ENCODE measurements around the gene LYRM2.

The LYRM2 gene, protein sequence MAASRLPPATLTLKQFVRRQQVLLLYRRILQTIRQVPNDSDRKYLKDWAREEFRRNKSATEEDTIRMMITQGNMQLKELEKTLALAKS

DNA sequence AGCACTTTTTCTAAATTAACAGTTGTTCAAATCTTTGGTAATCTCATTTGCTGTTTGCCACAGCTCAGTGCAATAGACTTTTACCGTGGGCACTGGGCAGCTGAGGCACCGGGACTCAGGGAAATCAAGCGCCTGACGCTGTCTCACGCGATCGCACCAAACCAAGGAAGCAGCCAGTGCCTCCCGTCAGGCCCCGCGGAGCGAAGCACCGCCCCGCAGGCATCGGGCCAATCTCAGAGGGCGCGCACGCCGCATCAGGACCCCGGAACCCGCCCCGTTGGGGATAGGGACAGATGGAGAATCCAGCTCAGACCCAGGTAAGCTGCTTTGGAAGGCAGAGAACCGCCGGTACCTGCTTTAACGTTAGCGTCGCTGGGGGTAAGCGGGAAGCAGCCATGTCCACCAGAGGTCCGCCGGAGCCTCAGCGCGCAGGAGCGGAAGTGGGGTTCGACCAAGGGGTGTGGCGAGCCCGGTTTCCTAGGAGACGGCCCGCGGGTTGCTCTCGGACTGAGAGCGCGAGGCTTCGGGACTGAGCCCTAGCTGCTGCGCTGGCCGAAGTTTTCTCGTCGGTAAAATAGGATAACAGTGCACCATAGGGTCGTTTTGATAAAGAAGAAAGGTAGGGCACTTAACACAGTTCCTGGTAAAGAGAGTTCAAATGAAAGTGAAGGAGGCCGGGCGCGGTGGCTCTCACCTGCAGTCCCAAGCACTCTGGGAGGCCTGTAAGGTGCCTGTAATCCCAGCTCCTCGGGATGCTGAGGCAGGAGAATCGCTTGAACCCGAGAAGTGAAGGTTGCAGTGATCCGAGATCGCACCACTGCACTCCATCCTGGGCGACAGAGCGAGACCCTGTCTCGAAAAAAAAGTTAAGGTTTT, at the start of gene LYRM2:
Gene LYRM2 (minus strand): TSS at position 428 of the 876 bp plus-strand sequence. CDS start 31 bp downstream, at position 397.
- peak; percentile 95 for FAIRE-seq

DNA sequence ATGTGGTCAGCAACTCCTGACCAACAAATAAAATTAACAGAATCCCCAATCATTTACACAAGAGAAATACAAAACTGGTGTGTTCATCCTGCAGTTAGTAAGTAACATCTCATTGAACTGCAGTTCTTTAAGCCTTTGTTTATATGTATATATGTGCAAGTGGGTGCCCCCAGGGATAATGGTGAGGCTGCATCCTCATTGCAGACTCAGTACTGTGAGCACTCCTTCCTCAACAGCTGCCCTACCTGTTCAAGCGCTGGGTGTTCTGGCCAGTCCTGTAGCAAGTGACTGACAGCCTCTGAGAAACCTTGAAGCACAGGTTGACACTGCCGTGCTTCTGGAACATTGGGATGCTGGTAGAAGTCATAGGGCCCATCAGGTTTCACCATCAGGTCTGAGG, 49.8 kb upstream of the LYRM2 start:
- FAIRE-seq, result no peak

More for the DNA sequence above, at the start of gene LYRM2:
- peak; percentile 72 for DNase-seq (ENCODE audit: insufficient read length, low spot score)

DNA sequence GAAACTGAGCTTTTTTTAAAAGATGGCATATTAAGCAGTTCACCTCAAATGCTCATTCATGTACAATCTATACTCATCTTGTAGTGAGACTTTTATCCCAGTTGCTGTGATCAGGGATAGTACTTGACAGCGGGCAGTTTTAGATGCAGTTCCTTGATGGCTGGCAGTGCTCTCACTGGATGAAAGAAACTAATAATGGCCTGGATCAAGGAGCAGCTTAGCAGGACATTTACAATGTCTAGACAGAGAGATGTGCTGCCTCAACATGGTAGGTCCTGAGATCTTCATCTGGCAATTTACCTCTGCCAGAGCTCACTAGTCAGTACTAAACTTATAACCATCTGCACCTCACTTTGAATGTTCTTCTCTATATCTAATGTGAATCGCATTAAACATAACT, 46.8 kb upstream of the LYRM2 start:
- no peak for DNase-seq (ENCODE audit: insufficient read length, low spot score)
- FAIRE-seq, result no peak

More for the DNA sequence above, 49.8 kb upstream of the LYRM2 start:
- no peak for DNase-seq (ENCODE audit: insufficient read length, low spot score)

DNA sequence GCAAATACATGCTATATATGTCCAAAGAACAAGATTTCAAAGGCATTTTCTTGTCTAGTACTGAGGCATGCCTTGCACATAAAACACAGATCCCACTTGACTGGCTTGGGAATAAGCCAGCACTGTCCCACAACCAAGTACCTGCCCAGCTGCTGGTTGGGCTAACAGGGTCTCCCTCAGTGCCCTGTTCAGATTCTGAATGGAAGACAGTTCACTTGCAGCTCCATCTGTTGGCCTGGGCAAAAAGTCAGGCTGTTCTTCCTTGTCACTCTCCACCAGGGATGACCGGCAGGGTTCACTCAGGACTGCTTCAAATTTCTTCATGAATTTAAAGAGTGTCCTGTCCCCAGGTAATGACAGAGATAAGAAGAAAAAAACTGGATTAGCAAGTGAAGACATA, 44.4 kb upstream of the LYRM2 start:
- FAIRE-seq, result no peak
- no peak for DNase-seq (ENCODE audit: insufficient read length, low spot score)

DNA sequence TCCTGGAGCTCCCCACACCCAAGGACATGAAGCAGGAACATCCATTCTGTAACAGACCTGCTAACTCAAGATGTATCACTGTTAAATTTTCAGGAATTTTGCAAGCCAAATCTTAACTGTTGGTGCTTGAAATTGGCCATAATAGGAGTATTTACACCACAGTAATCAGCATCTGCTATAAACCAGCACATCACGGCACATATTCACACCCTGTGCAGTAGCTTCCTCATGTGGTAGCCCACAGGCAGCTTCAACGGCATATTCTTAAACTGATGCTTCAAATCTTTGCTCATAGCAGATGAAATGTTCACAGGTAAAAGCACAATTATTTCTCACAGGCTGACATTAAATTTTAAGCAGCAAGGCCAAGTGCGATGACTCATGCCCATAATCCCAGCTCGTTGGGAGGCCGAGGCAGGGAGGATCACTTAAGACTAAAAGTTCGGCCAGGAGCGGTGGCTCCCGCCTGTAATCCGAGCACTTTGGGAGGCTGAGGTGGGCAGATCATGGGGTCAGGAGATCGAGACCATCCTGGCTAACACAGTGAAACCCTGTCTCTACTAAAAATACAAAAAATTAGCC, 43.5 kb upstream of the LYRM2 start:
- DNase-seq (ENCODE audit: insufficient read length, low spot score) (no peak), FAIRE-seq (no peak)

DNA sequence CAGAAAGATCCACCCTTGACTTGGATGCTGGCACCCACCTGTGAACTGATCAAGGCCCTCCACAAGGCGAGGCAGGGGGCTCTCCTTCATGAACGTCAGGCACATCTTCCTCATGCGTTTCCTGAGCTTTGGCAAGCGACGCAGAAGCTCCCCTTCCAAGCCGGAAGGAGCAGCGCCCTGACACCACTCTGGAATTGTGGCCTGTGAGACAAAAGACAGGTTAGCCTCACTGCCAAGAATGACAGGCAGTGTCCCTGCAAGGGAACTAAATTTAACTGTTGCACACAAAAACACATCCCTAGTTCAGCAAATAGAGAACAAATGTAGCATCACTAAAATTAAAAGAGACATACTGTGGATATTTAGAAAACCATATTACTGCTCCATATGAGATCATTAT, 42.0 kb upstream of the LYRM2 start:
- no peak for DNase-seq (ENCODE audit: insufficient read length, low spot score)
- FAIRE-seq, result no peak

DNA sequence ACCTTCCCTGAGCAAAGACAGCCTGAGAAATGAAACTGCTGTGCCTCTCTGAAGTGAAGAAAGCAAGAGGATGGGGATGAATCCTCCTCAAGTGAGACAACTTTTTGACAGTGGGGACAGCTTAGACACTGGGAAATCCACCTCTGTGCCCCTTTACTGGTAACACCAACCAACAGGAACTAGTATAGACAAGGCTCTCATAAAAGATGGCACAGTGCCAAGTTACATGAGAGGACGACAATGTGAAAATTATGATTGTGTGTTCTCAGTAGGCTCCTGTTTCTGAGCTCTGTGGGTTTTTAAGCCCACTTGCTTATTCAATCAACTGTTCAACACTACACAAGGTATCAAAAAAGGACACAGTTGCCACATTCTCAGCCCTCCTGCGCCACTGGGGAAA, 41.6 kb upstream of the LYRM2 start:
- DNase-seq (ENCODE audit: insufficient read length, low spot score) (no peak), FAIRE-seq (no peak)

DNA sequence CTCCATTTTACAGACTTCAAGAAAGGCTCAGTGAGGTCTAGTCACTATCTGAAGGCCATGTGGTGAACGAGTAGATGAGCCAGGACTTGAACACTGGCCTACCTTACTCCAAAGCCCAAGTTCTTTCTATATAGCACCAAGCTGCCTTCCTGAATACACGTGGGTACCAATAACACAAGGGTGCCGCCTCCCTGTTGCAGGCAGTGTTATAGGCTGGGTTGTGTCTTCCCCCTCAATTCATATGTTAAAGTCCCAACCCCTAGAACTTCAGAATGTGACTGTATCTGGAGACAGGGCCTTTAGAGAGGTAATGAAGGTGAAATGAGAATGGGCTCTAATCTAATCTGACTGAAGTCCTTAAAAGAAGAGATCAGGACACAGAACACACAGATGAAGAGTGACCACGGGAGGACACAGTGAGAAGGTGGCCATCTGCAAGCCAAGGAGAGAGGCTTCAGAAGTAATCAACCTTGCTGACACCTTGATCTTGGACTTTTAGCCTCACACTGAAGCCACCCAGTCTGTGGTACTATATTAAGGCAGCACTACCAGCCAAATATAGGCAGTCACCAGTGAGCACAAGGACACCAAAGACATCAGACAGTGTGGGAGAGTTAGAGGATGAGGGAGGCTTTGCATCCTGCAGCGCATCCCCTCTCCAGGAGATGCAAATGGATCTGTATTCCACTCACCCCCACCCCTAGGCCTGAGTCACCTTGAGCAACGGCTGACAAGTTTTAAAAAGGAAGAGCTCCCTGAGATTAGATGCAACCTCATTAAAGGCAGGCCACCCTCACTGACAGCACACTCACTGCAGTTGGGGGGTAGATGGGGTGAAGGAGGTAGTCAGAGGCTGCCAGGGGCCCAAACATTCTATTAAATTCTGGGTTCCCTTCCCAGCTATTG, 40.9 kb upstream of the LYRM2 start:
- DNase-seq (ENCODE audit: insufficient read length, low spot score) (no peak), FAIRE-seq (no peak)

DNA sequence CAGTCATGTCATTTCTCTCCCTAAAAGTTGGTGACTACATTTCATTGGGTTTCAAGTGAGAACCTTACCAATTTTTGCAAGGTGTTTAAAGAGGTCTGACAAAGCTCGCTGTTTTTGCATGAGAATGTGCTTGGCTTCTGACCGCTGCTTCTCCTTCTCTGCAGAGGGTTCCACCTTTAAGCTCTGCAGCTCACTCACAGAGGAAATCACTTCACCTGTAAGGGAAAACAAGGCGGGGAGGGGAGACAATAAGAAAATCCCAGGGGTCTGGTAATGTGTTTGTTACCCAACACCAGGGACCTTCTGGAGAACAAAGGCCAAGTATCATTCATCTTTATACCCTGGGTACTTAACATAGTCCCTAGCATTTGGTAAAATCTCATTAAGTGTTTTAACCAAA, 40.0 kb upstream of the LYRM2 start:
- FAIRE-seq (no peak), DNase-seq (ENCODE audit: insufficient read length, low spot score) (no peak)

DNA sequence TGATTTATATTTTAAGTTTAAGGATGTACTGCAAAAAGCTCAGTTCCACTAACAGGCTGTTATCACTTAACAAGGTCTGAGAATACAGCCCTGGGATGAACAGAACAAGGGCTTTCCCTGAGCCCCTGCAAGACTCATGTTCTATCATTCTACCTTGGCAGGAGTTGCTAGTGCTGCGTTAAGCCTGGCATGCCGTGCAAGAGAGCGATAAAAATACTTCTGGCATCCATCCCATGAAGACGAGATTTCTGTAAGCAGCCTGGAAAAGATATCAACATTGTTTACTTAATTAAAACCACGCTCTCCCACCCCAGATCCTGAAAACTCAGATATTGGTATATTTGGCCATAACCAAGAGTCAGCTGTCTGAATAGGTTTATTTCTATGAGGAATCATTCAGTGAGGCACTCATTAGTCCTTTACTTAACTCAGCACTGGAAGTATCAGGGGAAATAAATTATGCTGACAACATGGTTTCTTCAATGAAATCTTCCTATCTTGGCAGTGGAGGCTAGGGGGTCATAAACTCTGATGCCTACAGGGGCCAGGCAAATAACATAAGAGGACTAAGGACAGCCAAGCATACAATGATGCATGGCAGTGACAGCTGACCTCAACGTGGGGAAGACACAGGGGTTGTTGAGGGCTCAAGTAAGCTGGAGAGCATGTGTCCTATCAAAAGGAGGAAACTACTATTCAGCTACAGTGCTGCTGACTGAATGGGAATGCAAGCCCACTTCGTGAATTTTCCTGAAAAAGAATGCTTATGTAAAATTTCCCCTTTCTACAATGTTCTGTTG, 37.6 kb upstream of the LYRM2 start:
- DNase-seq (ENCODE audit: insufficient read length, low spot score) (no peak), FAIRE-seq (no peak)

DNA sequence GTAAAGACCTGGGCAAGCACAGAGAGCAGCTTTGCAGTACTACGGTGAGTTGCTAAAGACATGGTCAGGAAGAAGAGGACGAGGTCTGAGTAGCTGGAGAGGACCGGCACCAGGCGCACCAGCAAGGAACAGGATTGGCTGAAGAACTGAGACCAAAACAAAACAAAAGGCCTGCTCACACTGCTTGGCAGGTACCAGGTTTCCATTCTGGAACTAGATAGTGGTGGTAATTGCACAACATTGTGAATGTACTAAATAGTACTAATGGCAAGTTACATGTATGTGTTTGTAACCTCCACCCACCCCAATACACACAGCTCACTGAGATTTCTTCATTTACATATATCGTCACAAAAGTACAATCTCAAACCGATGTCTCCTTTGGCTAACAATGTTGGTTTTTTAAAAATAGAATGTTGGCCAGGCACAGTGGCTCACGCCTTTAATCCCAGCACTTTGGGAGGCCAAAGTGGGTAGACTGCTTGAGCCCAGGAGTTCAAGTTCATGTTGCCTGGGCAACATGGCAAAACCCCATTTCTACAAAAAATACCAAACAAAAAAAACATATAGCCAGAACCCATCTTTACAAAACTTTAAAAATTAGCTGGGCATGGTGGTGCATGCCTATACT, 32.5 kb upstream of the LYRM2 start:
- DNase-seq (ENCODE audit: insufficient read length, low spot score) (no peak), FAIRE-seq (no peak)

DNA sequence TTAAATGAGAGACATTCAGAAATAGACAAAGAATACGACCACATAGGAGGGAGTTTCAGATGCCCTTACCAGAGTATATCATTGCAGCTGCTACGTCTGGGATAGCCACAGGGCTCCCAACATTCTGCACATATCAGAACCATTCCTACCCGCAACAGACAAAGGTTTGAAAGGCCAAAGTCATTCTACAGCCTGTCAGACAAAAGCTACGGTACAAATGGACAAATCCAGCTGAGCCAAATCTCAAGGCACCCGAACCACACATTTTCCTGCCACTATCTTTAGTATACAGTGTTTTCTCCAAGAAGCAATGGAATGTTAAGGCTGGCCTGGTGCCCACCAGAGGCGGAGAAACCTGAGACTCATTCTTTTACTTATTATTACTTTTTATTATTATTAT, 30.5 kb upstream of the LYRM2 start:
- FAIRE-seq, result no peak

DNA sequence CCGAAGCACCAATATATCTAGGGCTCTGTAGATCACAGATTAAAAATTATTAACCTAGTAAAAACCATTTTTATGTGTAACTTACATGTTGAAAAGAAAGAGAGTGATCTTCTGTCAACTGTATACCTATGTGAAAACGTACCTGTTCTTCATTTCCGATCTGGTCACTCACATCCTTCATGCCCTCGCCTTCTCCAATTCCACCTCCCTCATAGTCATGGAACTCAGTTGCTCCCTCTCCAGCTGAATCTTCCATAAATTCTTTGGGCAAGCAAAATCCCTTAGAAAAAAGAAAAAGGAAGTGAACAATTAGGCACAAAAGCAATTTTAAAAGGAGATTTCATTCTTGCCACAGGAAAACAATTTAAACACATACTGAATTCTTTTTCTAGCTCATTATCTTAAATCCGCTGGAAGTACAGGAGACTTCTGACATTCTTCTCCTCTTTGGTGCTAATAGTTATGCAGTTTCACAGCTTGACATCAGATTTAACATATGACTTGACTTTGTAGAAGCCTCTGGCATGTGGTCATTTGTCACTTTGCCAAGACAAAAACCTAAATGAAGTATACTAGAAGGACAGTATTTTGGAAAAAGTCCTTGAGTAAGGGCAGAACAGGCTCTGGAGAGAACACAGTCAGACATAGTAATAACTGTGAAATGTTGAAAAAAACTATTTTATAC, 29.5 kb upstream of the LYRM2 start:
- no peak for FAIRE-seq
- no peak for DNase-seq (ENCODE audit: insufficient read length, low spot score)

More for the DNA sequence above, 30.5 kb upstream of the LYRM2 start:
- no peak for DNase-seq (ENCODE audit: insufficient read length, low spot score)

DNA sequence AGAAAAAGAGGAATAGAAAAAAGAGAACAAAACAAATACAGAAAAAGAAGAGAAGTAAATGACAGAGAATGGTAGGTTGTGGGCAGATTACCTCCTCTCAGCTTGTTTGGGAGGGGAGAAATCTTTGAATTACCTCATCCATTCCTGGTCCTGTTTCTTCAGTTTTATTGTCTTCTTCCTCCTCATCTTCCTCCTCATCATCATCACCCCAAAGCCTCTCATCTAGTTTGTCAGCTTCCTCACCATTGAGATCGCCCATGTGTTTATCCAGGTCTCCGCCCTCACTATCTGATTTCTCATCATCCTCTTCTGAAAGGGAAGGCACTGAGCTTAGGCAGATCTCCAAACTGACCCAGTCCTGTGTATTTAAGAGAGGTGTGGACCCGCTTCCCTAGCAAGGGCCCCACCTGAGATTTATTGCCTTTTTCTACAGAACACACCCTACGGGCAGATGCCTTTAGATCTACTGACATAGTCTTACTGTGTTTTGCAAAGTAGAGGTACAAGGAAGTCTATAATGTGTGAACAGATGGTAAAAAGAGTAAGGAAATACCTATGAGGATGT, 24.2 kb upstream of the LYRM2 start:
- FAIRE-seq, result no peak
- no peak for DNase-seq (ENCODE audit: insufficient read length, low spot score)

DNA sequence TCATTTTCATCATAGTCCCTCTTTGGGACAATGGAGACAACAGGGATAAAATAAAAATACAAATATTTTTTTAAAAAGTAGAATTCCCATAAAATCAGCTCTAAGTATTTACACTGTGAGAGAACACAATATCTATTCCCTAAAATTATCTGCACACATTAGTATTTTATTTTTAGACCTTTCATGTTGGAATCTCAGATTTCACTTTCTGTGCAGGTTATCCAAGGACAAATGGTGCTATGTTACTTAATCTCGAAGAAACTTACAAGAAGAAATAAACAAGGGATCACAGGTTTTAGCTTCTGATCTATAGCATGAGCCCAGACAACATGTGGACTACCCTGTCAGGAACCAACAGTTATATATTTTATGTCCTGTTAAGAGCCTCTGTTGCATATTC, 23.0 kb upstream of the LYRM2 start:
- DNase-seq (ENCODE audit: insufficient read length, low spot score) (no peak), FAIRE-seq (no peak)

DNA sequence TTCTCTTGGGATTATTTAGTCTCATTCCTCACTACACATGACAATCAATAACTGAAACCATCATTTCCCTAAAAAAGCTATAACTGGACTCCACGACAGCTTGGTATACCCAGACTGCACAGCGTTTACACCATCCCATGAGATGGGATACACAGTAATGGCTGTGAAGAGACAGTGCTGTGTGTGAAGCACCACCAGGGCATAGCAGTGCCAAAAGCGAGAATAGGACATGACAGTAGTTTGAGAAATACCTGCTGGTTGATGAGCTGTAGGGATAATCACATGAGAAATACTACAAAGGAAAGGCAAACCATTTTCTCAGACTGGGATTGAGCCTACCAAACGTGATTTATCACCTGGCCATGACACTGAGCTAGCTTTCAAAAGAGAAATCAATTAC, 22.4 kb upstream of the LYRM2 start:
- DNase-seq (ENCODE audit: insufficient read length, low spot score), result no peak
- FAIRE-seq, result no peak

DNA sequence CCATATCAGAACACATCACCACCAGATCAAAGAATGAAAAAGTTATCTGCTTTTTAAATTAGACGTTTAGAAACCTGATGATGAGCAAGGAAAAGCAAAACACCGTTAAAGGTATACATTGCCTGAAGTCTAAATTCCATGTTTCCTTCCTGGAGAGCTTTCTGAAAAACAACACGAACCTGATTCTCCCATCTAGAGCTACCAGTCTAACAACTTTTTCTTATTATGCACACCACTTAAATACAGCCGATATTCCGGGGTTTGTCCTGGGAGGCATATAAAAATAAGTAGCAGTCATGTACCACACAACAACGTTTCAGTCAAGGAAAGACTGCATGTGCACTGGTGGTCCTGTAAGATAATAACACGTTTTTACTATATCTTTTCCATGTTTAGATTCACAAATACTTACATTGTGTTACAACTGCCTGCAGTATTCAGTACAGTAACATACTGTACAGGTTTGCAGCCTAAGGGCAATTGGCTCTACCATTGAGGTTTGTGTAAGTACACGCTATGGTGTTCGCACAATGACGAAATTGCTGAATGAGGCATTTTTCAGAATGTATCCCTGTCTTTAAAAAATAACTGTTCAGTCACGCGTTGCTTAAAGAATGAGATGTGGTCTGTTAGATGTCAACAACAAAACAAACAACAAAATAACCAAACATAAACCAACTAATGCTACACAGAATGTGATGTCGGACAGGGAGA, 19.1 kb upstream of the LYRM2 start:
- DNase-seq (ENCODE audit: insufficient read length, low spot score), result no peak
- no peak for FAIRE-seq

DNA sequence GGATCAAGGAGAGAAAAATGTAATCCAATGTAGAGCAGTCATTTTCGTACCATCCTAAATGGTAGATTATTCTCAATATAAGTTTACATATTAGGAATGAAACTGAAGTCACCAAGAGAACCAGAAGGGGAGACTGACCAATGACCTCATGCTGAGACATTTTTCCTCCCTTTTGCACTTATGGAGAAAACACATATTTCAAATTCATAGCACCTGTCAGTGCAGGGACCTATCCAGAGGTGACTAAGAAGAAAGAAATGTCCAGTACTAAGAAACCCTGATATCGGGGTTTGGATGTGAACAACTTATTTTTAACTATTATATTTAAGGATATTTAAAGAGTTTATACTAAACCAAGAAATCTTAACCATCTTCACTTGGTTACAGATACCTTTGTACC, 16.6 kb upstream of the LYRM2 start:
- no peak for FAIRE-seq

More for the DNA sequence above, 16.6 kb upstream of the LYRM2 start:
- no peak for DNase-seq (ENCODE audit: insufficient read length, low spot score)

All from GM19239 (cell line).